HG02884 (cell line): ENCODE measurements around the gene ADTRP.

ENCODE experiments used
- ATAC-seq: cut with Tn5 transposase; IDR thresholded peaks from one replicate; pipeline ENCODE4 v1.9.1; 2021; ENCODE audit warnings: mild to moderate bottlenecking, moderate library complexity; ENCODE audit not compliant: unreplicated experiment

The ADTRP gene

DNA sequence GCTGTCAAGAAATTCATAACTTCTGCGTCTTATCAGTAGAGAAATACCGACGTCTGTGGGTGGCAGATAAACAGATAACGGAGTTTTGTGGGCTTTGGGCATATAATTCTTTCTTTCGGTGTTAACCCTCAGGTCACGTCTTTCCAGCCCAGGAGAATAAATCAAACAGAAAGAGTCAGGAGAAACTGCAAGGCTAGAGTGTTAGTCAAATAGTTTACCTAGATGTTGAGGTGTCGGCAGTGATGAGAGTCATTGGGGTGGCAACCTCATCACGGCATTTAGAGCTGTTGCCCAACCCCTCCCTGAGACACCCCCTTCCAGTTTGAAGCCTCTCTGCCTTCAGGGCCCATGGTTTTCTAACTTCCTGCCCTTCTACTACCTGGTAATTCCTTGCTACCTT, 49.5 kb downstream of the ADTRP start:
- no peak for ATAC-seq

DNA sequence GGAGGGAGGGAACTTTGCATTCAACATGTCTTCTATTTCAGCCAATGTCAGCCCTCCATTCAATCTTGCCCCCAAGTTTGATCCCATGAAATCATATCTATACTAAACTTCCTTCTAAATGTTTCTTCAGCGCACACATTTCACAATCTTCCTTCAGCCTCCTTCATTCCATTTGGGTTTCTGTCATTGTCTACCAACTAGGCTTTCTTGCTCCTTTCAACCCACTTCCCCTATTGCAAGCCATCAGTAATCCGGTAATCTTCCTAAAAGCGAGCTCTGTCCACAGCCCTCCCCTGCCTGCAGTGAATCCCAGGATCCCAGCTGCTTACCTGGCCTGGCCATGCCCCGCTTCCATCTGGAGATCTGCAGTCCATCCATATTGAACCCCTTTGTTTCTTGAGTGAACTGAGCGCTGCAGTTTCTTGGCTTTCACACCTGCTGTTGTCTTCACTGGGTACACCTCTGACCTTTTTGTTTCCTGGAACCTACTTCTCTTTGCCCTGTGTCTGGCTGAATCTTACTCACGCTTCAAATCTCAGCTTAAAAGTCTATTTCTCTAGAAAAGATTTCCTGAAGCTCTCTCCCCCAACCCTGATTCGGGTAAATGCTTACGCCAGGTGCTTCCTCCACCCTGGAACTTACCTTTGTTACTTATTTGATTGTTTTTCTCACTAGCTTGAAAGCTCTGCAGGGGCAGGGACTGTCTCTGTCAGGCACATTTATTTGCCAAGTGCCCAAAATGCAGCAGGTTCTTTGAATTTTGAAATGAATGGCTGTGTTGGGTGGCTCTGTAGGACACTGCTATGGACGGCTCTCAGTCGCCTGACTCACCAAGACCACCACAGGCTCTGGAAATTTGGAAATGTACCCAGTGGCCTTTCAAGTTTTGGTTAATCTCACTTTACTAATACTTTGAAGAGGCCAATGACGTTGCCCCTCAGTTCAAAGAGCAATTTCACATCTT, 50.3 kb downstream of the ADTRP start:
- ATAC-seq: no peak

DNA sequence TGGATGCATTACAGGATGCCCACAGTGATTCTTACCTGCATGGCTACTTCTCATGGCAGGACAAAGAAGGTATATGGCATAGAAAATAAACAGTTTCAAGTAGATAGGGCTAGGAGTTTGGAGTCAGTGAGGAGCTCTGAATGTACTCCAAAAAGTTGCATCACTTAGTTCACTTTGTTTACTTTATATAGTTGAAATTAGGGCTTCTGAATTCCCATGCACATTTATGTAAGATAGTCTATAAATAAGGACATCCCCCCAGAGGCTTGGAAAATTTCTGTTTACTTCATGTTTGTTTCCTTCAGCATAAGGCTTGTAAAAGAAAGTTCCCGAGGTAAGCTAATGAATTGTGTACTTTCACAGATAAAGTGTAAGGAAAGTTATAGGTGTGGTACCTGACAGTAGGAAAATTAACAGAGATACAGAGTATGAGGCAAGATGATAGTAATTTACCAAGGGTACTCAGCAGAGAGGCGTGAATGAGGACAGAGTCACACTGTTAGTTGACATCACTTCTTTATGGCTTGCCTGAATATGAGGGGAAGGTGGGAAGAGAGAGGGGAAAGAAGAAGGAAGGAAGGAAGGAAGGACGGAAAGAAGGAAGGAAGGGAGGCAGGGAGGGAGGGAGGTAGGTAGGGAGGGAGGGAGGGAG, 51.1 kb downstream of the ADTRP start:
- no peak for ATAC-seq

DNA sequence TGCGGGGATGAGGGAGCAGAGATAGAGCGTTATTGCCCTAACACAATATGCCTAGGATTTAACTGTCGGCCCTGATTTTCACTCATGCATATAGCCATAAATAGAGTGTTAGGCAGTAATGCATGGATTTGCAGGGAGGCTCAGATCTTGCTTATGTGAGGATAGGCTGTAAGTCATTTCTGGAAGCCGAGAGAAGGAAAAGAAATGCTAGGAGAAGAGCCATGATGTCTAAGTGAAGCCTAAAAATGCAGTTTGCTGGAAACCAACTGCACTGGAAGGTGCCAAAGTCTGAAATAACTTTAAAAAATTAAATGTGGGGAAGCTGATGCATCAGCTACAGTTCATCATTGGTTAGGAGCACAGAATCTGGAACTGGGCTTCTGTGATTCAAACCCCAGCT, 54.3 kb downstream of the ADTRP start:
- ATAC-seq: no peak

DNA sequence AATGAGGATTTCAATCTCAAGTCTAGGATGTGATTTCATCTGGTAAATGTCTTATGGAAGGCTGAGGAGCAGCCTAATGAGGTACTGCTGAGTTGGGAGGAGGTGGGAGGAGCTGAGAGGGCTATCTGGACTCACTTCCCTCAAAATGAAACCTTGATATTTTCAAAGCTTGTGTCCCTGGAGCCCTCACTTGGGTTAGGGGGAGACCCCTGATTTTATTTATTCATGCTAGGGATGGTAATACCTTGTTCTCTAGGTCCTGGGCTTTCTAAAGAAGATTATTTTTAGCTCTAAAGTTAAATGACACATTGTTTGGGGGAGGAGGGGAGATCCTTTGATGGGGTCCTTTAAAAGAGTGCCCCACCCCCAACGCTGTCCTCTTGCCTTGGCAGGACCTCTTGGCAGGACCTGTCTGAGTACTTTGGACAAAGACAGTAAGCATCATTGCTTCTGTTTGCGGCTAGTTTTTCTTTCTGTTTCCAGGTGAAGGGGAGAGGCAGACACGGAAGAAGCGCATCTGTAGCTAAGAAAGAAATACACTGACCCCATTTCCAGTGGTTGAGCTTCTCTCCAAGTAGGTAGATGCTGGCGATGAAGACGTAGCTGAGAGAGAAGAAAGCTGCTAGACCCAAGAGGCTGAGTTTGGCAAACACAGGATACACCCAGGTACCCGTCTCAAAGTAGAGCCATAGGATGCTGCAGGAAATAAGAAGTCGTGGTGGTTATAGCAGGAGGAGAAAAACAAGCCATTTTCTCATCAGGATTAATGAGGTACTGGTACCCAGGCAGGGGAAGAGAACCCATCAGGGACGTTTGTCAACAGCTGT, 55.6 kb downstream of the ADTRP start:
- no peak for ATAC-seq

DNA sequence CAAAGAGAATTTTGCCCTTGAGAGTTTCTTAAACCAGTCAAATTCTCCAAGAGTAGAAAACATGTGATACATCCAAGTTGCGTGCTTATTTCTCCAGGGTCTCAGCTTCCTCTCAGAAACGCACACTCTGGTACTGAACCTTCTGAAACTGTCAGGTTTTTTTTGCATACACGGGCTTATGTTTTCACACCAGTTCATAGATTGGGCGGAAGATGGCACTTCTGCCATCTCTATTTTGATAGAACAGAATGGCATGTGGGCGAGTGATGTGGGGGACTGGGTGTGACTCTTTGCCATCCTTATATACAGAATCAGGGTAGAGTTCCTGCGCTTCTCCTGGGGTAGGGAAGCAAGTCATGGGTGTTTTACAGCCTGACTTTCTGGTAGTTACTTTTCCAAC, 56.4 kb downstream of the ADTRP start:
- no peak for ATAC-seq

DNA sequence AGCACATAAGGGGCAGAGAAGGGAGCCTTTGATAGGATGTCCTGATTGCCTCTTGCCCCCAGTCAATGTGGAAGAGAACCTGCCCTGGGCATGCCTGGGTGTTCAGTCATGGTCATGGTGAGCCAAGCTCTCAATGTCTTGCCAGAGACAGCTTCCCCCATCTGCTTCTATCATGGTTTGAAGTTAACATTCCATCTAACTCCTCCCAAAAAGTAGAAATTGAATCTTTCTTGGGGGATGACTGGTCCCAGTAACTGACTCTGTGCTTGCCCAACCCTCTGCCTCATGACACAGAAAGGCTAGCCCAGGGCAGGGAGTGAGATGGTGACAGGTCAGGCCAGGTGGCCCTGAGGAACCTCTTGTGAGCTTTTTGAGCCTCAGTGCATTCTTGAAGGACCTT, 60.1 kb downstream of the ADTRP start:
- no peak for ATAC-seq

DNA sequence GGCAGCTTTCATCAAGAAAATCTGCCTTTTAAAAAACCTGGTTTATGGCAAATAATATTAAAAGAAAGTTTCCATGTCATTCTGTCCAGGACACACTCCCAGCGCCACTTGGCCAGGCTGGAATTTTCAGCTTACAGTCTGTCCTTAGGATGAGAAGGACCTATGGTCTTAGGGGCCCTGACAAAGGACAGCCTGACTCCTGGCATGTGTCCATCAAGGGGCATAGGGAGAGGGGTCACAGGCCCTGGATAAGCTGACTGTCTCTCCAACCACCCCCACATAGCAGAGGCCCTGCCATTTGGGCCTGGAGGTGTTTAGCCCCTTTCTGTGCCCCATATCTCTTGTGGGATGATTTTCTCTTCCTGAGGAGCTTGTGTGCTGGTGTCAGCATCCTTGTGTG, 60.6 kb downstream of the ADTRP start:
- no peak for ATAC-seq

DNA sequence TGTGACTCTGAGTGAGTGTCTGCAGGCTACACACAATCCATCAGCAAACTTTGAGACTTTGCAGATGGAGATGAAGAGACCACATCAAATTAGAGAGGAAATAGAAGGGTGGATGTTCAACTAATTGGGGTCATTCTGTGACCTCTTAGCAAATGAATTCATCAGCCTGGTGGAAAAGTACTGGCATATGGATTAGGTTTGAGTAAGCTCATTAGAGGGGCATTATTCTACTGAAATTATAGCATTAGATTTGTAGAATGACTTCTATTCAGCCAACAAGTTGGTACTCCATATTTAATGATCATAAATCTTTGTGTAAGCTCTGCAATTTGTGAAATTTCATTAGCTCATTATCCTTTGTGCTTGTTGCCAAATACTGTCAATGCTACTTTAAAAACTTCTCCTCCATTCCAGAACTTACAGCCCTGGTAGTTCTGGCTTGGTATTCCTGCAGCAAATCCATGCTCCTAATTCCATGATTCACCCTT, 63.8 kb downstream of the ADTRP start:
- ATAC-seq: no peak

DNA sequence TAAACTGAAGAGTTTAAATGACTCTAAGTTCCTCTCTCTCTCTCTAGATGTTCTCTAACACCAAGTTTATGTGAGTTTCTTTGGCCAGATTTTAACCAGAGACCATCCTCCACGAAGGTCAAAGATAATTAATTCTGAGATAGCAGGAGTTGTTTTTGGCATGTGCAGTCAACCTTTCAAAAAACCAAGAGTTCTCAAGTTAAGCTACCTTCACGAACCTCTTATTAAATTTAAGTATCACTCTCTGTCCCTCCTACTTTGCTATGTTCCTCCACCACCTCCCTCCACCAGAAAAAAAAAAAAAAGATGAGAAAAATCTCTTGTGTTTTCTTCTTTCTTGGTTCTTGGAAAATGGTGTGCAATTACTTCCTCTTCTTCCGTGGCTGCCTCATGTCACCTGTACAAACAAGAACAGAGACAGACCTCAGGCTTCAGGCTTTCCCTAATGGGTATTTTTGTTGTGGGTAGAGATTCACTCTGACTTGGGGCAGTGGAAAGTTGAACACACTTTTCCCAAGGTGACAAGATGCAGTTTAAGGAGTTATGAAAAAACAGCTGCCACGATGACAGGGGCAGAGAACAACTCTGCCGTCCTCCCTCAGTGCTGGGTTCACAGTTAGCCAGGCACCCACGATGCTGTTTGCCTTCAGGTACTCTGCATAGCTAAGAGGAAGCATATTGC, 64.3 kb downstream of the ADTRP start:
- peak; percentile 42 for ATAC-seq

DNA sequence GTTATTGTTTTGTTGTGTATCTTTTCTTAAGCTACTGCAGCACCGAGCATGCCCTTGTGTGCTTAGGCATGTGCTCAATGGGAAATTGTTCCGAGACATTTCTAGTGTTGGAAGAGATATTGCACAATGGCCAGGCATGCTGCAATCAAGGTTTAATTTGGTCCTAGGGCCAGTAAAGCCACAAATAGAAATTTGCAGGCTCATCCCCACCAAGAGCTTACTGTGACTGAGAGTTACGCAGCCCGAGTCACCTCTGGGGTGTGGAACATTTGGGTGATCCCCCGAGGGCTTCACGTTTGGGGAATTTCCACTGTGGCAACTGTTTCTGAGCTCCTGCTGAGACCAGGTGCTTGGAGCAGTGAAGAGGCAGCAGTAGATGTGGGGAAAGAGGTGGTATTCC, 65.8 kb downstream of the ADTRP start:
- ATAC-seq: no peak

DNA sequence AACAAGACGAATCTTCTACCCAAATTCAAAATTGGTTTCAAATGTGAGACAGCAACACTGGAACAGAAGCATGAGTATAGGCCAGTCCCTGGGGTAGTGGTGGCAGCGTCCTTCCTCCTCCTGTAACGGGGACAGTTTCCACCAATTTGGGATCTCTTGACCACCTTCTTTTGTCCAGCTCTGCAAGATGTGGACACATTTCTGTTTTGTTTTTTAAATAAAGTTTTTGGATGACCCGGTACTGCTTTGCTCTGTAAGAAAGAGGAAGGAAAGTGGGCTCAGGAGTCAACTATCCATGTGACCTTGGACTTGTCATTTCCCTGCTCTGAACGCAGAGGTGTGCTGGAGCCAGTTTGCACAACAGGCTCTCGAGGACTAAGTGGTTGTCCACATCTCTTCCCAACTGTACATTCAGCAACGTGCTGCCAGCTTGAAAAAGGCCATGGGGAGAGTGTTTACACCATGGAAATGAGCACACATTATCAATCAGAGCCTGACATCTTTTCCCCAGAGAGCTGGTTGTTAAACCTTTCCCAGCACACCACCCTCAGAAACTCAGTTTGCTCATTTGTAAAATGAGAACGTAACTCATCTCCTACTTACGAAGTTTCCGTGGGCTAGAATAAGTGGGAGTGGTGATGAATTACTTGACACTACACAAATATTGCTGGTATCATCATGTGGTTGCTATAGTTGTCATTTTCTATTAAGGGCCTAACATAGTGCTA, 66.5 kb downstream of the ADTRP start:
- no peak for ATAC-seq

DNA sequence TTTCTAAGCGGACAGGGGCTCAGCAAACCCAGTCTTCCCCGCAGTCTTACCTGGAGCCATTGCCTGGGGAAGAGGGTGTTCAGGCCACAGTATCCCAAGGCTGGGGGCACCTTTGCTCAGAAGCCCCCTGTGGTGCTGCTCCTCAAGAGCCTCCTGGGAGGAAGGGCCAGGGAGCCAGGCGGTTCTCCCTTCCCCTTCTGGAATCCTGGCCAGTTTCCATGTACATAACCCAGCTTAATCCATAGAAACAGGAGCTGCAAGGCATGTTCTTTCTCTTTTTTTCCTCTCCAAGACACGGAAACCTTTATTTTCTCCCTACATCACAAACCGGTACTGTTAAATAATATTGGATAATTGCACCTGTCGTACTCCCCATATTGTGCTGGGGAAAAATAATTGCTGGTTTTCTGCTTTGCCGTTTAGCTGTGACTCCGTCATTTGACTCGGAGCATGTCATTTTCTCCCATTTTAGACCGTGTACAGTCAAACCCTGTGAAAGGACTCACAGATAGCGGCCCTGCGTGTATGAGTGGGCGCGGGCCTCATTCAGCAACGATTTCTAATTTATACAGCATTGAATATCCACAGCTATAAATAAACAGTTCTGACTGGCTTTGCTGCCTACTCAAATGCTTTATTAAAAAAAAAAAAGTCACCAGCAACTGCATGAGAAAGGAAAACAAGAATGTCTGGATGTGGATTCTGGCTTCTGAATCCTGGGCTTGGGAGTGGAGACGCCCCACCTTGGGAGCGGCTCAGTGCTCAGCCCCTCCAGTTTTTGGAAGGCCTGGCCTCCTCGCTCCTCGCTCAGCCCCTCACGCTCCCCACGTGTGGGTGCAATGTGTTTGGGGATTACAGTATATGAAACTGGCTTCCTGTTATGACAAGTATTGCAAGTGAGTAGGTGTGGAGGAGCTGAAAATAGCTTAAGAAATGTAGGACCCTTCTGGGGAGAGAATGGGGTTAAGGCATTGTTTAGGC, 67.3 kb downstream of the ADTRP start:
- peak; percentile 52 for ATAC-seq

DNA sequence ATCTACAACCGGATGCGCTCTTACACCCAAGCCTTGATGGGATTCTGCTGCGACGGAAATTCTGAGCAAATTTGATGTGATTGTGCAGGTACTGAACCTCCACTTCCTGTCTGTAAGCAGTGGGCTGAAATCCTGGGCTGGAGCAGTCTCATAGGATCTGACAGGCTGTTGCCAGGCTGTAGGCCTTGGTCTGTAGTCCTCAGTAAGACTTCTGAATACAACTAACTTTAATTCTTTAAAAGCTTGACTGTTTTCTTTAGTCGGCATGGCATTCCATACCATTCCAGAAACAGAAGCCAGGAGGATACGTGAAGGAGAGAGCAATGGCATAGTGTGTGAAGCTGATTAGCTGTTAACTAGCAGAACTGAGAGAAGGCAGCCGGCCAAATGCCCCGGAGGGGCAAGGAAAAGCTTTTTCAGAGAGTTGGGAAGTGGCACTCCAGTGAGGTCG, 68.3 kb downstream of the ADTRP start:
- ATAC-seq: no peak

DNA sequence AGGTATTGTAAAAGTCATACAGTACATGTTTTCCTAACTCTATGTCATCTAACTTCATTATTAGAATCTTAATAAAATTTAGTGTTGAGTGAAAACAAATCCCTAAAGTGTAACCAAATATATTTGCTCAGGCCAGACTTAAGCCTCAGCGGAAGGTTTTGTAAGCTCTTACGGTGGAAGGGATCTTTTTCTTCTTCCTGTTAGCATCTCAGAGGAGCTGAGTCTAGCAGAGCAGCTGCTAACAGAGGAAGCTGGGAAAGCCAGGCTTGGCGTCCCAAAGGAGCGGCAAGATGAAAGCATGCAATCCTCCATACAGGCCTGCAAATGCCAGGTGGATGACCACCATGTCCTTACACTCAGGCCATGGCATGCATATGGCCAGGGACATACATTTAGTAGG, 72.4 kb downstream of the ADTRP start:
- no peak for ATAC-seq

DNA sequence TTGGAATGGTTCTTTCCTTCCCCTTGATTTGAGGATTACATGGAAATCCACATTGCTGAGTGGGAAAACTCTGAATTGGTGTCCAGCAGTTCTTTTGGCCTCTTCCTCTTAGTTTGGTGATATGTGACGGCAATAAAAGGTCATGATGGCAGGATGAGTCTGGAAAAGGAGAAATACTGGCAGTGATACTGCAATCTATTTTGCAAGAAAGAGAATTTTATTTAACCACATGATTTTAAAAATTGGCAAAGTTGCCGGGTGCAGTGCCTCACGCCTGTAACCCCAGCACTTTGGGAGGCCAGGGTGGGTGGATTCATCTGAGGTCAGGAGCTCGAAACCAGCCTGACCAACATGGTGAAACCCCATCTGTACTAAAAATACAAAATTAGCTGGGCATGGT, 73.1 kb downstream of the ADTRP start:
- ATAC-seq: no peak

DNA sequence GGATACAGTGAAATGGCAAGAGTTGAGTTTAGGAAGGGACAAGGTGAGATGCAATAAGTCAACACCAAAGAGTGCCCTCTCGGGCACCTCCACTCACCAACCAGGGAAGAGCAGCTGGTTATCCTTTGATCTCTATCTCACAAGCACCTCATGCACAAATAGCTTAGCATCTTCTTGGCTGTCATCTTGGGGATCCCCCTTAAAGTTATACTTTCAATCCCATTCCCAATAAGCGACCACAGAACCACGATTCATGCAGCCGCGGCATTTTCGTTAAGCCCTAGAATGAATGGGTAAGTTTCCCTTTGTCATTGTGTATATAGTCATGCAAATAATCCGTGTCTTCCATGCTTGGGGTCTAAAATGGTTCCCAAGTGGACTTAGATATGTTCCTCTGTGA, 73.5 kb downstream of the ADTRP start:
- no peak for ATAC-seq

DNA sequence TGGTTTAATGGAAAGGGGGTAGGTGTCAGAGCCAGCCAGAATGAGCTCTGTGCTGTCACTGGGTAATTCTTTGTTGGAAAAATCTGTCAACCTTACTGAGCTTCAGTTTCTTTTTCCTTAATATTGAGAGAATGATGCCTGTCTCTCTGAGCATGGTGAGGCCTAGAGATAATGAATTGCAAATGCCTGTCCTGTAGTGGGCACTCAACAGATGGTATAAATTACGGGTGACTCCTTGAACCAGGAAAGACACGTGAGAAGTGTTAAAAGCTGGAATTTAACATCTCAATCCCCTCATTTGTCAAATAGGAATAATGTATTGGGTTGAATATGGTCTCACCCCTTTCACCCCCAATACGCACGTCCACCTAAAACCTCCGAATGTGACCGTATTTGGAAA, 74.9 kb downstream of the ADTRP start:
- ATAC-seq: no peak
